HG02840 (cell line): Measurements from ENCODE around the gene RABL2A.
"Not testable (repeated sequence)": the region's sequence is repeated elsewhere in the genome, so short reads cannot be mapped to it uniquely, and the experiment has no call there.

Experiments
- ATAC-seq: cut with Tn5 transposase; IDR thresholded peaks from one replicate; pipeline ENCODE4 v1.9.1; 2021; ENCODE audit warnings: mild to moderate bottlenecking, moderate library complexity, moderate number of reproducible peaks; ENCODE audit not compliant: unreplicated experiment, low FRiP score

Gene RABL2A

DNA sequence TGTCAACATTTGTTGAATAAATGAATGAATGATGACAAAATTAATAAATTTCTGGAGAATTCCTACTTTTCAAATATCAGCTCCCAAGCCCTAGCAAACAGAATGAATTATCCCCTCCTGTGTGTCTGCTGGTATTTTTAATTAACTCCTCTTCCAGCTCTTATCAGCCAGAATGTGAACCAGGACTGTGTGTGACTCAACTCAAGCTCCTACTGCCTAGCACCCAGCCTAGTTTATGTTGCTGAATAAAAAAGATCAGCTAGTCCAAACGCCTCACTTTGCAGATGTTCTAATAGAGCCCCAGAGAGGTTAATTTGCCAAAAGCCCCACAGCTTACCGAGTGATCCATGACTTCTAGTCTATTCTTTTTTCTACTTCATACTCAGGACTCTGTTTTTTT lies 50.3 kb downstream of the RABL2A start:
- ATAC-seq, result no peak

DNA sequence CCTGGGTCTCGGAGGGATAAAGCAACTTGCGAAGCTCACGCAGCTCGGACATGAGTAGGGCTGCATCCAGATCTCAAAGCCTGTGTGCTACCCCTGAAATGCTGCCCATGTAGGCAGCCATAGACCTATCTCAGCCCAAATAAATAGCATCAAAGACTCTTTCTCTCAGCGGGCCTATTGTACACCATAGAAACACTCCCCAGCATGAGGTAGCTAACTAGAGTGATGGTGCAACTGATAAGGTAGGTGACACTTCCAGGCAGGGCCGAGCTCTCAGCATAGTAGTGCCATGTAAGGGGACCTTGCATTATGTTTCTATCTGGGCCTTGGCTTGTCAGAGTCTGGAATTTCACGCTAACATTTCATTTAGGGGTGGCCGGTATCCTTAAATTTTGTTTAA lies 52.4 kb downstream of the RABL2A start:
- no peak for ATAC-seq

DNA sequence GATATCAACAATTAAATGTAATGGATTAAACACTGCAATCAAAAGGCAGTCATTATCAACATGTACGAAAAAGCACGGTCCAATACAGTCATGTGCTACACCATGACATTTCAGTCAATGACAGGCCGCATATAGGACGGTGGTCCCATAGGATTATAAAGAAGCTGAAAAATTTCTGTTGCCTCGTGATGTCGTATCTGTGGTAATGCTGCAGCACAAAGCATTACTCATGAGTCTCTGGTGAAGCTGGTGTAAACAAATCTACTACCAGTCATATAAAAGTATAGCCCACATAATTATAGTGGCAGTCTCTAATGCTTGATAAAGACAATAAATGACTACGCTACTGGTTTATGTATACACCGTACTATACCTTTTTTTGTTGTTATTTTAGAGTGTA lies 58.4 kb downstream of the RABL2A start:
- ATAC-seq, result no peak

DNA sequence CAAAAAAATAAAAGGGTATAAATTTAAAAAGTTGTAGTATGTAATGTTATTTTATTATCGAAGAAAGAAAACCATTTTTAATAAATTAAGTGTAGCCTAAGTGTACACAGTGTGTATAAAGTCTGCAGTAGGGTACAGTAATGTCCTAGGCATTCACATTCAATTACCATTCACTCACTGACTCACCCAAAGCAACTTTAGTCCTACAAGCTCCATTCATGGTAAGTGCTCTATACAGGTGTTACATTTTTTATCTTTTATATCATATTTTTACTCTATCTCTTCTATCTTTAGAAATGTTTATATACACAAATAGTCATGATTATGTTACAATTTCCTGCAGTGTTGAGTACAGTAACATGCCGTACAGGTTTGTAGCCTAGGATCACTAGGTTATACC lies 59.5 kb downstream of the RABL2A start:
- no peak for ATAC-seq

DNA sequence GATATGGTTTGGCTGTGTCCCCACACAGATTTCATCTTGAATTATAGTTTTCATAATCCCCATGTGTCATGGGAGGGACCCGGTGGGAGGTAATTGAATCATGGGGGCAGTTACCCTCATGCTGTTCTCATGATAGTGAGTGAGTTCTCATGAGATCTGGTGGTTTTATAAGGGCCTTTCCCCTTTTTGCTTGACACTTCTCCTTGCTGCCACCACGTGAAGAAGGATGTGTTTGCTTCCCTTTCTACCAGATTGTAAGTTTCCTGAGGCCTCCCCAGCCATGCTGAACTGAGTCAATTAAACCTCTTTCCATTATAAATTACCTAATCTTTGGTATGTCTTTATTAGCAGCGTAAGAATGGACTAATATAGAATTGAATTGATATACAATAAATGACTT lies 63.8 kb downstream of the RABL2A start:
- ATAC-seq, result not testable (repeated sequence)
